Inflammatory macrophage (primary cell): Measurements from ENCODE around the gene ADCY9.

Experiments
- DNase-seq, 2 donors: peaks; one replicate each; pipeline ENCODE4 v3.0.0-alpha.2; 2020 to 2022

Gene ADCY9

GRCh38 chr16:4002121-4002520 is 114.1 kb downstream of the ADCY9 start:
- no peak for DNase-seq

- DNase-seq: no peak
These were observed 116.5 kb downstream of the ADCY9 start for GRCh38 chr16:3999479-4000325.

- DNase-seq: no peak
These were observed 117.3 kb downstream of the ADCY9 start for GRCh38 chr16:3998793-3999478.

- no peak for DNase-seq
These were observed 118.9 kb downstream of the ADCY9 start for GRCh38 chr16:3997231-3997841.

GRCh38 chr16:3995001-3995400 is 121.2 kb downstream of the ADCY9 start:
- no peak for DNase-seq

GRCh38 chr16:3993052-3993785 is 123.0 kb downstream of the ADCY9 start:
- DNase-seq: no peak

GRCh38 chr16:3992297-3993051 is 123.8 kb downstream of the ADCY9 start:
- DNase-seq: peak in 1 of 2 donors; percentile 54

GRCh38 chr16:3988824-3989223 is 127.4 kb downstream of the ADCY9 start:
- no peak for DNase-seq

- peak; percentile 26 to 48 for DNase-seq
These were observed 128.2 kb downstream of the ADCY9 start for GRCh38 chr16:3988011-3988410.

- no peak for DNase-seq
These were observed 129.0 kb downstream of the ADCY9 start for GRCh38 chr16:3987231-3987630.

- no peak for DNase-seq
These were observed 130.1 kb downstream of the ADCY9 start for GRCh38 chr16:3986235-3986544.

- no peak for DNase-seq
These were observed 131.9 kb downstream of the ADCY9 start for GRCh38 chr16:3984111-3985060.

GRCh38 chr16:3983081-3983520 is 133.1 kb downstream of the ADCY9 start:
- DNase-seq: peak; percentile 37 to 57

- no peak for DNase-seq
These were observed 134.0 kb downstream of the ADCY9 start for GRCh38 chr16:3982216-3982615.

- no peak for DNase-seq
These were observed 135.8 kb downstream of the ADCY9 start for GRCh38 chr16:3980253-3981111.

- DNase-seq: no peak
These were observed 136.7 kb downstream of the ADCY9 start for GRCh38 chr16:3979518-3979917.

GRCh38 chr16:3979070-3979469 is 137.2 kb downstream of the ADCY9 start:
- DNase-seq: no peak

- no peak for DNase-seq
These were observed 138.9 kb downstream of the ADCY9 start for GRCh38 chr16:3977376-3977775.

- no peak for DNase-seq
These were observed 141.5 kb downstream of the ADCY9 start for GRCh38 chr16:3974751-3975150.

GRCh38 chr16:3971706-3972105 is 144.5 kb downstream of the ADCY9 start:
- no peak for DNase-seq
